ENCODE data around the gene GOLGA6L7.

The GOLGA6L7 gene

DNA sequence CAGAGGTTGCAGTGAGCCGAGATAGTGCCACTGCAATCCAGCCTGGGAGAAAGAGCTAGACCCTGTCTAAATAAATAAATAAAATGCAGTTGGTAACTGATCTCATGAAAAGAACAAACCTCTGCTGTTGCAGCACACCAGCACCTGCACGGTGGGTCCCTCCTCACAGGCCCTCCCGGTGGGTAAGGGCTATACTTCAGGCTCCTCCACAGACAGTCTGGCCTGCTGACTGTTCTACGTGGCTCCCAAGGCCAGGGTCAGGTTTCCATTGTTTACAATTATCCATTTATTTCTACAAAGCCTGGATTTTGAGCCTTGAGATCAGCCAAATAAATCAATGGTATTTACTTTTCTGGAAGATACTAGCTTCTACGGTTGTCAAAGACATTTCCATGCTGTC lies 32.2 kb upstream of the GOLGA6L7 start:
- DNase-seq (ENCODE audit: extremely low read depth, low read depth) = no peak
- TF ChIP-seq, protein P1, sequence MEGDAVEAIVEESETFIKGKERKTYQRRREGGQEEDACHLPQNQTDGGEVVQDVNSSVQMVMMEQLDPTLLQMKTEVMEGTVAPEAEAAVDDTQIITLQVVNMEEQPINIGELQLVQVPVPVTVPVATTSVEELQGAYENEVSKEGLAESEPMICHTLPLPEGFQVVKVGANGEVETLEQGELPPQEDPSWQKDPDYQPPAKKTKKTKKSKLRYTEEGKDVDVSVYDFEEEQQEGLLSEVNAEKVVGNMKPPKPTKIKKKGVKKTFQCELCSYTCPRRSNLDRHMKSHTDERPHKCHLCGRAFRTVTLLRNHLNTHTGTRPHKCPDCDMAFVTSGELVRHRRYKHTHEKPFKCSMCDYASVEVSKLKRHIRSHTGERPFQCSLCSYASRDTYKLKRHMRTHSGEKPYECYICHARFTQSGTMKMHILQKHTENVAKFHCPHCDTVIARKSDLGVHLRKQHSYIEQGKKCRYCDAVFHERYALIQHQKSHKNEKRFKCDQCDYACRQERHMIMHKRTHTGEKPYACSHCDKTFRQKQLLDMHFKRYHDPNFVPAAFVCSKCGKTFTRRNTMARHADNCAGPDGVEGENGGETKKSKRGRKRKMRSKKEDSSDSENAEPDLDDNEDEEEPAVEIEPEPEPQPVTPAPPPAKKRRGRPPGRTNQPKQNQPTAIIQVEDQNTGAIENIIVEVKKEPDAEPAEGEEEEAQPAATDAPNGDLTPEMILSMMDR (IDR thresholded peaks at IDR 0.05; ENCODE audit: low read depth, low read length) = no peak

DNA sequence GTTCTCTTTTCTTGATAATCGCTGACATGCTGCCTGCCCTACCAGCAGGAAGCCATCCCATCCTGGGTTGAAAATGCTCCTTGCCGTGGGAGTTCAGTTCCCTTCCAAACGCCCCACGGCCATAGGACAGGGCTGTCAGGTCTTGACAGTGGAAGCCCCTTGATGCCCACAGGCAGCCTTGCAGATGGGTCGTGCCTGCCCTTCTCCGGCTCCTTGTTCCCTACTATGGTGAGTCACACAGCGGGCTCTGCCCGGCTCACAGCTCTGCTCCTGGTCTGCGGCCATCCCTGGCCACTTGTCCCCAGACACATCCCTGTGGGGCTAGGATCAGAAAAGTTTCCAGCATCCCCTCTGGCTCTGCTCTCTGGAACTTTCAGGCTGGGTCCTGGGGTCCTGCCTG lies 31.1 kb upstream of the GOLGA6L7 start:
- TF ChIP-seq, protein P1 (IDR thresholded peaks at IDR 0.05; ENCODE audit: low read depth, low read length) = no peak
- no peak for DNase-seq (ENCODE audit: extremely low read depth, low read depth)

DNA sequence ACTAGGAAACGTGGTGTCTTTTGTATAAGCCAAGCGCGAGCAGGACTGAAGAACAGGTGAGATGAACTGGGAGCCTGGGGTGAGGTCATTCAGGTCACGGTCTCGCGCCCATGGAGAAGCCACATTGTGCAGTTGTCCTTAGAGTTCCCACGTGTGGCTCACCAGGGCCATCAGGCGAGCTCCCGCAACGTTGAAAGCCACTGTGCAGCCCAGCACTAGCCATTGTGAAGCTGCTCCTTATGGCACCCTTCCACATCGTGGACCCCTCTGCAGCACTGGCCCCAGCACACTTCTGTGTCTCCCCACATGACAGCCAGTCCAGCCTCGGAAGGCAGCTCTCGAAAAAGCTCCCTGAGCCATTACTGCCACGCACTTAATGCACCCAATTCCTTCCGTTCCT lies 29.8 kb upstream of the GOLGA6L7 start:
- TF ChIP-seq, protein P1 (IDR thresholded peaks at IDR 0.05; ENCODE audit: low read depth, low read length) = no peak
- no peak for DNase-seq (ENCODE audit: extremely low read depth, low read depth)

DNA sequence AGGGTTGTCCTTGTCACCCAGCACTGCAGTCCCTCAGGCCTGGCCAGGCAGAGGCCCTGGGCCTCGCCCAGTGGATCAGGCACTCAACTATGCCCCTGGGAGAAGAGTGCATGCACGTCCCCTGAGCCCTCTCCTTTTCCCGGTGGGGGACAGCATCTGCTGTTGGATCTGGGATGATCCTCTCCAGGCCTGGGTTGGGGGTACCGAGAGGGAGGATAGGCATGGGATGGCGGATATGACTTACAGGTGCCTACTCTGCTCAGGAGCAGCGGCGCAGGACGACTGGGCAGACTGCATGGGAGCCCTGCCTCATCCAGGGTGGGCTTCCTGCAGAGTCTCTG lies 28.4 kb upstream of the GOLGA6L7 start:
- TF ChIP-seq, protein P1 (IDR thresholded peaks at IDR 0.05; ENCODE audit: low read depth, low read length) = no peak
- DNase-seq (ENCODE audit: extremely low read depth, low read depth) = no peak

DNA sequence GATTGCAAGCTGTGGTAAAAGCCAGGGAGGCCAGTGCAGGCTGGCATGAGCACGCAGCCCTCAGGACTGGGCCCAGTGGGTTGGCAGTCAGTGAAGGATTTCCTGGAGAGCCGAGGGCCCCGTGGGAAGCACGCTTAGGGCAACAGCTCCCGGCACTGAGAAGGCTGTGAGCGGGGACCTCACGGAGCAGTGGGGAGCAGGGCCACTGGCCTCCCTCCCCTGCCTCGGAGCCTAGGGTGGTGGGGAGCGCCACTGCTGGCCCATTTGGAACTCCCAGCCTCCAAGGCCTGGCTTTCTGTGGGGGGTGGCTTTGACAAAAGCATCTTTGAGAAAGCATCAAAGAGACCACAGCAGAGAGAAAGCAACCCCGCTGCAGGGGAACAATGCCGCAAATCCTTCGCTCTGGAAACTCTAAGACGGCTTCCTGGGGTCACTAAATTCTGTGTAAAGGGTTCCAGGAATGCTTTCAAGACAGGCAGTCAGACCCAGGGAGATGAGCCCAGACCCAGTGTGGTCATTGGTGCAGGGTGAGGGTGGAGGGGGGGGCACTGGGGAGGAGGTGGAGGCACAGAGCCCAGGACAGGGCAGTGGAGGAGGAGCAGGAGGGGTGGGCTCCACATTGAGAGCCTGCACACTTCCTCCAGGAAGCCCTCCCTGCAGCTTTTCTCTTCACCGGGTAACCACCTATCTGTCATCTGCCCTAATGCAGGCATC lies 27.8 kb upstream of the GOLGA6L7 start:
- DNase-seq (ENCODE audit: extremely low read depth, low read depth) = no peak
- TF ChIP-seq, protein P1 (IDR thresholded peaks at IDR 0.05; ENCODE audit: low read depth, low read length) = no peak

DNA sequence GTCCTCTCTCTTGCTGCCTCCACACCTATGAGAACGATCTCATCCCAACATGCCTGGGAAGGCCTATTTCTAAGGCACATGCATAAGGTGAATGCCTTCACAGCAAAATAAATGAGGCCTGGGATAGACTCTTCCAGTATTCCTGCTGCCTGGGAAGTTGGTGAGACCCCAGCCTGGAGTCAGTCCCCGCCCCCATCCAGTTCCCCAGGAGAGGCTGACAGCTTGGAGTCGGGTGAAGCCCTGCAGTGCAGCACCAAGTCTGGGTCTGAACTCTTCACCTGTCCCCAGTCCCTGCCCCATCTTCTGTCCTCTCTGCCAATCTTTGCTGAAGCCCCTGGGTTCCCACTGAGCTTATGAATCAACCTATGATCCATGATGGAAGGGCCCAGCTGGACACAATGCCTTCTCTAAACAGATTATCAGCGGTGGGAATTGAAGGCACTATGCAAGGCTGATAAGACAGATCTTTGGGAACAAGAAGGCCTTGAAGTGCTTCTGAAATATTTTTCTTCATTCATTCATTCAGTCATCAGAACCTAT lies 27.1 kb upstream of the GOLGA6L7 start:
- TF ChIP-seq, protein P1 (IDR thresholded peaks at IDR 0.05; ENCODE audit: low read depth, low read length) = no peak
- no peak for DNase-seq (ENCODE audit: extremely low read depth, low read depth)

DNA sequence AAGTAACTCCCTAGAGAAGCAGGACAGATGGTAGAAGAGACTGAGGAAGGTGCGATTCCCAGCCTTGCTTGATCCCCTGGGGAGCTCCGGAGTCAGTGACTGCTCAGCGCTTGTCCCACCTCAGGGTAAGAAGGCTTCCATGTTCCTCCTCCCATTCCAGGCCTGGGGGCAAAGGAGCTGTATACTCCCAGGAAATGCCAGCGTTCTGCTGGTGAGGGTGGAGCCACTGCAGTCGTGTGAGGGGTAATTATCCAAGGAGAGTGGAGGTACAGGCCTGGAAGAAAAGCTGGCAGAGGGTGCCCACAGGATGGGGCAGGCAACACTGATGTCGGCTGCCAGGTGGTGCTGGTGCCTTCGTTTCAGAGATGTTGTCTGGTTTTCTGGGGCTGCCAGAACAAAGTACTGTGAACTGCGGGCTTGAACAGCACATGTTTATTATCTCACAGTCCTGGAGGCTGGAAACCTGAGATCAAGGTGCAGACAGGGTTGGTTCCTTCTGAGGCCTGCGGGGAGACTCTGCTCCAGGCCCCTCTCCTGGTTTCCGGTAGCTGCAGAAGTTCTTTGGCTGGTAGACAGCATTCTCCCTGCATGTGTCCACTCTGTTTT lies 25.2 kb upstream of the GOLGA6L7 start:
- TF ChIP-seq, protein P1 (IDR thresholded peaks at IDR 0.05; ENCODE audit: low read depth, low read length) = peak; percentile 15
- DNase-seq (ENCODE audit: extremely low read depth, low read depth) = no peak

Data from AG09319 (cell line).